Neural cell (in vitro differentiated cells): ENCODE measurements around the gene NALCN. TPM values are rescaled to one million over a fixed set of nuclear protein-coding genes. Genes with fewer than 3 reads are reported as not detected.

ENCODE experiments used
- H2AFZ ChIP-seq: fragments of 200-600, 300-800 bp; sonication (generic), shearing (Covaris generic); 2 replicates; pipeline ENCODE4 v1.6.0; 2014; ENCODE audit warnings: low read depth, mild to moderate bottlenecking, antibody characterized with exemption, low read length, moderate library complexity
- H3F3A ChIP-seq: fragments of 200-600 bp; shearing (Covaris generic); 2 replicates; pipeline ENCODE4 v1.6.1; 2016; ENCODE audit warnings: mild to moderate bottlenecking, moderate library complexity, mixed read lengths, antibody characterized with exemption, low read length; ENCODE audit not compliant: insufficient read depth, poor library complexity, severe bottlenecking
- H3K27ac ChIP-seq: fragments of 200-600, 300-800 bp; sonication (generic), shearing (Covaris generic); 2 replicates; pipeline ENCODE4 v1.5.1; 2014; ENCODE audit warnings: mild to moderate bottlenecking, low read length, moderate library complexity
- H3K27me3 ChIP-seq: fragments of 300-800, 200-600 bp; sonication (generic), shearing (Covaris generic); 2 replicates; pipeline ENCODE4 v1.6.0; 2014; ENCODE audit warnings: mild to moderate bottlenecking, low read depth, low read length, moderate library complexity; ENCODE audit not compliant: insufficient read depth
- H3K36me3 ChIP-seq: fragments of 300-800, 200-600 bp; sonication (generic), shearing (Covaris generic); 2 replicates; pipeline ENCODE4 v1.5.1; 2014; ENCODE audit warnings: mild to moderate bottlenecking, antibody characterized with exemption, low read length, moderate library complexity; ENCODE audit not compliant: insufficient read depth
- H3K4me2 ChIP-seq: fragments of 300-800, 200-600 bp; sonication (generic), shearing (Covaris generic); 2 replicates; pipeline ENCODE4 v1.6.0; 2014; ENCODE audit warnings: mild to moderate bottlenecking, low read length
- H3K4me3 ChIP-seq: fragments of 300-800, 200-600 bp; sonication (generic), shearing (Covaris generic); 2 replicates; pipeline ENCODE4 v1.5.1; 2014; ENCODE audit warnings: mild to moderate bottlenecking, low read length, moderate library complexity
- H3K79me2 ChIP-seq: fragments of 200-600 bp; shearing (Covaris generic); replicated peaks from 2 replicates; pipeline ENCODE4 v1.6.0; 2014; ENCODE audit warnings: mild to moderate bottlenecking, low read length, moderate library complexity; ENCODE audit not compliant: insufficient read depth
- H3K9ac ChIP-seq: fragments of 300-800, 200-600 bp; sonication (generic), shearing (Covaris generic); 2 replicates; pipeline ENCODE4 v1.6.1; 2016; ENCODE audit warnings: mild to moderate bottlenecking, low read length, mixed read lengths
- H3K9me2 ChIP-seq: fragments of 200-600 bp; shearing (Covaris generic); 2 replicates; pipeline ENCODE4 v1.6.1; 2016; ENCODE audit warnings: mild to moderate bottlenecking, low read length, mixed read lengths; ENCODE audit not compliant: insufficient read depth
- H3K9me3 ChIP-seq: fragments of 200-600, 300-800 bp; sonication (generic), shearing (Covaris generic); 2 replicates; pipeline ENCODE4 v1.6.1; 2016; ENCODE audit warnings: mild to moderate bottlenecking, mixed run types, low read length, moderate library complexity, mixed read lengths
- H4K20me1 ChIP-seq: fragments of 200-600 bp; shearing (Covaris generic); 2 replicates; pipeline ENCODE4 v1.6.1; 2016; ENCODE audit warnings: mild to moderate bottlenecking, mixed run types; ENCODE audit not compliant: insufficient read depth
- CTCF ChIP-seq: fragments of 450-650 bp; IDR thresholded peaks from 2 replicates; pipeline ENCODE4 v1.5.1; 2014; ENCODE audit warnings: antibody characterized with exemption, mild to moderate bottlenecking, moderate library complexity; ENCODE audit not compliant: poor library complexity, severe bottlenecking
- EP300 ChIP-seq: fragments of 450-650 bp; conservative IDR thresholded peaks from 2 replicates; pipeline ENCODE4 v1.6.1; 2014; ENCODE audit warnings: antibody characterized with exemption, mild to moderate bottlenecking, moderate library complexity; ENCODE audit not compliant: poor library complexity, severe bottlenecking
- EZH2 ChIP-seq: fragments of 200-600, 300-800 bp; shearing (Covaris generic), sonication (generic); IDR thresholded peaks from 2 replicates; pipeline ENCODE4 v1.6.1; 2014; ENCODE audit warnings: antibody characterized with exemption, low read length, borderline replicate concordance, mild to moderate bottlenecking; ENCODE audit not compliant: insufficient read depth, poor library complexity, severe bottlenecking
- MXI1 ChIP-seq: fragments of 450-650 bp; conservative IDR thresholded peaks from 2 replicates; pipeline ENCODE4 v1.6.1; 2014; ENCODE audit warnings: antibody characterized with exemption, mild to moderate bottlenecking; ENCODE audit not compliant: poor library complexity, severe bottlenecking
- POLR2AphosphoS5 ChIP-seq: IDR thresholded peaks from 2 replicates; pipeline ENCODE4 v1.6.1; 2012
- RAD21 ChIP-seq: fragments of 450-650 bp; conservative IDR thresholded peaks from 2 replicates; pipeline ENCODE4 v1.6.1; 2014; ENCODE audit warnings: antibody characterized with exemption, mild to moderate bottlenecking, moderate library complexity
- SMC3 ChIP-seq: fragments of 450-650 bp; conservative IDR thresholded peaks from 2 replicates; pipeline ENCODE4 v1.6.1; 2014; ENCODE audit warnings: antibody characterized with exemption, mild to moderate bottlenecking, moderate library complexity; ENCODE audit not compliant: poor library complexity
- TAF1 ChIP-seq: IDR thresholded peaks from 2 replicates; pipeline ENCODE4 v1.6.1; 2012; ENCODE audit warnings: low read depth
- polyA plus RNA-seq: library from polyadenylated mRNA; depleted of rRNA; stranded (reverse); fragments of >200 nt; gene quantifications from 2 replicates; pipeline ENCODE4 v1.2.3, GENCODE V29; 2014
- TF ChIP-seq, protein P1 (sequence below): IDR thresholded peaks from 2 replicates; pipeline ENCODE4 v1.6.1; 2012; ENCODE audit warnings: borderline replicate concordance

NALCN gene
- polyA plus RNA-seq, 1 donor from 2014 or later: 24.1 TPM

DNA sequence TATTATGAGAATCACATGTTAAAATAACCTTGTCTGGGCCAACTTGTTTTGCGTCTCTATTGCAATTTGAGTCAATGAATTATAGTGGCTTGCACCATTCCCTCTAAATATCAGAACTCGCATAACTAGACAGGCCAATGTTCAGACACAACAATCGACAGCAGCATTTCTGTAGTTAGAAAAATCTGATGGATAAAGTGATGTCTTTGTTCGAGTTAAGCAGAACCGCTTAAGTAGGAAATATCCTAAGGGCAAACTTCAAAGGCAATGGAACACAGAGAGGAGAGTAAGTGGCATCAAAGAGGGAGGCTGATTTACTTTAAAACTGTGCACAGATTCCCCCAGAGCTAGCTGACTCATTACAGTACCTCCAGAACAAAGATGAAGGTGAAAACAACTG lies 333.9 kb downstream of the NALCN start:
- Histone ChIP-seq H3K27me3 (no peaks in the 10 kb centered on the region), H3K9me3 (no peaks in the 10 kb centered on the region), H3K36me3 (peaks cover 9% of the 10 kb centered on the region), H3K9me2 (no peaks in the 10 kb centered on the region), H3K79me2 (no peaks in the 10 kb centered on the region), H2AFZ (no peak overlapping the region), H3K4me3 (no peak overlapping the region), H3F3A (no peaks in the 10 kb centered on the region), H4K20me1 (no peaks in the 10 kb centered on the region), H3K27ac (no peak overlapping the region), H3K9ac (no peak overlapping the region), H3K4me2 (no peak overlapping the region)
- TF ChIP-seq TAF1 (no peak), POLR2AphosphoS5 (no peak), RAD21 (no peak), MXI1 (no peak), CTCF (no peak), EZH2 (no peak), EP300 (no peak), SMC3 (no peak)

DNA sequence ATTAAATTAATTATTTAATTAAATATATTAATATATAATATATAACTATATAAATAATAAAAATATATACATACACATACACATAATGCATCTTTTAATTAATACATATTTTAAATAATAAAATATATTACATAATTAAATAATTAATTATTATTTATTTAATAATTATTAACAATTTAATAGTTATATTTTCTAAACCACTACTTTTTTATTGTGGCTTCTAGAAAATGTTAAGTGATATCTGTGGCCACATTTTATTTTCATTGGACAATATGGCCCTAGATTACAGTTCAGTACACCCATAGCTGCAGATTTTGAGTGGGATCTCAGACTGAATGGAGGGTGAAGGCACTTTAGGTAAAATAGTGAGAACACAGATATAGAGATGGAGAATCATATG lies 335.7 kb downstream of the NALCN start:
- TF ChIP-seq EZH2: no peak
- TF ChIP-seq SMC3: no peak
- TF ChIP-seq EP300: no peak
- TF ChIP-seq TAF1: no peak
- no peak for TF ChIP-seq POLR2AphosphoS5
- no peak for TF ChIP-seq RAD21
- no peak for TF ChIP-seq MXI1
- no peak for TF ChIP-seq CTCF
- TF ChIP-seq, protein P1, sequence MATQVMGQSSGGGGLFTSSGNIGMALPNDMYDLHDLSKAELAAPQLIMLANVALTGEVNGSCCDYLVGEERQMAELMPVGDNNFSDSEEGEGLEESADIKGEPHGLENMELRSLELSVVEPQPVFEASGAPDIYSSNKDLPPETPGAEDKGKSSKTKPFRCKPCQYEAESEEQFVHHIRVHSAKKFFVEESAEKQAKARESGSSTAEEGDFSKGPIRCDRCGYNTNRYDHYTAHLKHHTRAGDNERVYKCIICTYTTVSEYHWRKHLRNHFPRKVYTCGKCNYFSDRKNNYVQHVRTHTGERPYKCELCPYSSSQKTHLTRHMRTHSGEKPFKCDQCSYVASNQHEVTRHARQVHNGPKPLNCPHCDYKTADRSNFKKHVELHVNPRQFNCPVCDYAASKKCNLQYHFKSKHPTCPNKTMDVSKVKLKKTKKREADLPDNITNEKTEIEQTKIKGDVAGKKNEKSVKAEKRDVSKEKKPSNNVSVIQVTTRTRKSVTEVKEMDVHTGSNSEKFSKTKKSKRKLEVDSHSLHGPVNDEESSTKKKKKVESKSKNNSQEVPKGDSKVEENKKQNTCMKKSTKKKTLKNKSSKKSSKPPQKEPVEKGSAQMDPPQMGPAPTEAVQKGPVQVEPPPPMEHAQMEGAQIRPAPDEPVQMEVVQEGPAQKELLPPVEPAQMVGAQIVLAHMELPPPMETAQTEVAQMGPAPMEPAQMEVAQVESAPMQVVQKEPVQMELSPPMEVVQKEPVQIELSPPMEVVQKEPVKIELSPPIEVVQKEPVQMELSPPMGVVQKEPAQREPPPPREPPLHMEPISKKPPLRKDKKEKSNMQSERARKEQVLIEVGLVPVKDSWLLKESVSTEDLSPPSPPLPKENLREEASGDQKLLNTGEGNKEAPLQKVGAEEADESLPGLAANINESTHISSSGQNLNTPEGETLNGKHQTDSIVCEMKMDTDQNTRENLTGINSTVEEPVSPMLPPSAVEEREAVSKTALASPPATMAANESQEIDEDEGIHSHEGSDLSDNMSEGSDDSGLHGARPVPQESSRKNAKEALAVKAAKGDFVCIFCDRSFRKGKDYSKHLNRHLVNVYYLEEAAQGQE: no peak
- Histone ChIP-seq H3K4me2 (no peak overlapping the region), H3K4me3 (no peak overlapping the region), H4K20me1 (no peaks in the 10 kb centered on the region), H3K27me3 (no peaks in the 10 kb centered on the region), H3F3A (no peaks in the 10 kb centered on the region), H2AFZ (no peak overlapping the region), H3K27ac (no peak overlapping the region), H3K9ac (no peak overlapping the region), H3K9me2 (no peaks in the 10 kb centered on the region), H3K9me3 (no peaks in the 10 kb centered on the region), H3K79me2 (no peaks in the 10 kb centered on the region), H3K36me3 (peaks cover 9% of the 10 kb centered on the region)
